Kidney capillary endothelial cell (primary cell): Measurements from ENCODE around the gene ZHX3.

Experiments
- DNase-seq: peaks from one replicate; pipeline ENCODE4 v3.0.0-alpha.2; 2018; ENCODE audit warnings: low spot score

The ZHX3 gene

DNA sequence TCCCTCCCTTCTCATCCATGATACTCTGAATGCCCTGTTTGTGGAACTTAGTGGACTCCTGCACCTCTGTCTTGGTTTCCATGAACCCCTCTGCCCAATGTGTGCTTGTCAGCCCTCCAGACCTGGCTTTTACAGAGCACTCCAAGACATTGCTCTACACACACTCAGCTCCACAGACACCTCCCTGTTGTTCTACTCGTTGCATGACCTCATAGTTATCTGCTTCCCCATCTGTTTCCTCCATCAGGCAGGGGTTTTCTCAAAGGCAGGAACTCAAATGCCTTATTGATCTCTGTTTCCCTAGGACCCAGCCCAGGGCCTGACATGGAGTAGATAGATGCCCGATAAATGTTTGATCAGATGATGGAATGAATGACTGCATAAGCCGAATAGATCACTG lies 166.9 kb downstream of the ZHX3 start:
- DNase-seq, result peak; percentile 84

DNA sequence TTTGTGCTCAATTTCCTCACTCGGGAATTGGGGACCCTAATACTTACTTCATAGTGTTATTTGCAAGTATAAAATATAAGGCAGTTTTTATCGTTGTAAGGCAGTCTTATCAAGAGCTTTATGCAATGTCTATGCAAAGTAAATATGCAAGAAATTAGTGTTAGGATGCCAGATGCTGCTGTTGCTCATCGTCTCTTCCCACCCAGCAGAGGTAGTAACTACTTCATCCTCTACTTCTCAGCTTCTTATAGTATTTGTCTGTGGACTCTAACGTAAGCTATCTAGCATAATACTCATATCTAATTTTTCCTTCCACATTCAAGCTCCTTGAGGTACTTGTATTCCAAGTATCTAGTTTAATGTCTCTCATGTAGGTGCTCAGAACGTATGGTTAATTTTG lies 168.6 kb downstream of the ZHX3 start:
- DNase-seq, result no peak

DNA sequence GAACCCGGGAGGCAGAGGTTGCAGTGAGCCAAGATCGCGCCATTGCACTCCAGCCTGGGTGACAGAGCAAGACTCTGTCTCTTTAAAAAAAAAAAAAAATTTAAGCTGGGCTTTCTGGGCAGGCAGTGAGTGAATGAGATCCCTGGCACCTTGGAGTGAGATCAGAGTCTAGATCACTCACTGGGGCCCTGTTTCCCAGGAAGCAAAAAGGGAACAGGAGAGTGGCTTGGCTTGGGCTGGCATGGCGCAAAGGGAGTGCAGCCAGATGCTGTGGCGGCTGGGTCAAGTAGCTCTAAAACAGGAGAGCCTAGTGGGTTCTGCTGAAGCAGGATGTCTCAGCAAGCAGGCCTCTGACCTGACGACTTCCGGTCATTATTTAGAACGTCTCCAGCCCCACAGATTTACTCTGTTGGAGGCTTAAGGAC lies 169.8 kb downstream of the ZHX3 start:
- peak; percentile 91 for DNase-seq

- DNase-seq, result no peak
Measured at GRCh38 chr20:41145821-41146620, 171.5 kb downstream of the ZHX3 start.

- DNase-seq, result no peak
Measured at GRCh38 chr20:41145317-41145716, 172.2 kb downstream of the ZHX3 start.

GRCh38 chr20:41143354-41143753 lies 174.2 kb downstream of the ZHX3 start:
- DNase-seq, result no peak

- no peak for DNase-seq
Measured at GRCh38 chr20:41142919-41143318, 174.6 kb downstream of the ZHX3 start.

DNA sequence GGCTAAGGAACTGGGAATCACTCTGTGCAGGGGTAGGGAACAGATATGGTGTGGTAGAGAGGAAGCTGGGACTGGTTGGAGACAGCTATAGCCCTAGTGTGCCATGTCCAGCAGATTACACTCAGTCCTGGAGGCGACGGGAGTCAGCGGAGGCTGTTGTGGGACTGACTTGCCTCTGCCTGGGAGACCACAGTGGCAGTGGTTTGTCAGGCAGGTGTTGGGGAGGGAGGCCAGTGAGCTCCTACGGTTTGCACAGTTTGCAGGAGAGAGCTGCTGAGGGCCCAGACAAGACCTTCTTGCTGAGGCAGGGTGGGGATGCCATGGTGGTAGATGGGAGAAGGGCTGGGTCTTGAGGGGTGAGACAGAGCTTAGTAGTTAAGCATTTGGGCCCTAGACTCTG lies 175.3 kb downstream of the ZHX3 start:
- no peak for DNase-seq

DNA sequence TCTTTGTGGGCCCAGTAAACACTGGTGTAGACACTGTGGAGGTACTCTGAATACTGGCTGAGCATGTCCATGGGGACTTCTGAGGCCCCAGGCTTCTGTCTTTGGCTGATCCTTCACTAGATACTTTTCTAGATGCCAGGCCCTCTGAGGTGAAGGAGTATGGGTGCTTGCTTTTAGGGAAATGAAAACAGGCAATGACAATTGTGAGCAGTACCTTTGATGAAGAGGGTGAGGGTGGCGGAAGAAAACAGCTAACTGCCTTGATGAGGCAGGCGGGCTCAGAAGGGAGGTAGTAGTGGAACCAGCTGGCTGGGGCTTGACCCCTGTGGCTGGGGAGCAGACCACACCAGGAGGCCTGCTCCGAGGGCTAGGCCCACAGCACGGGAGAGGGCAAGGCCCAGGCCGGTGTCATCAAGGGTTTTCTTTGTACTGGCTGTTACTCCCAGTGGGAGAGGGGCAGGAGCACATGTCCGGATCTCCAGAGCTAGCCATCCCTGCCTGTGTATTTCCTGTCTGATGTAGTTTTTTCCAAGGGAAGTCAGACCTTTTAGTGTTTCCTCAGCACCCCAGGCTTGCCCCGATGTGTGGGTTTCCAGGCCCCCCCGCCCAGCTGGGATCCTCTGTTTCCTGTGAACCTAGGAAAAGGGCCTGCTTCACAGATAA lies 176.2 kb downstream of the ZHX3 start:
- peak; percentile 88 for DNase-seq

GRCh38 chr20:41140226-41141133 lies 177.1 kb downstream of the ZHX3 start:
- no peak for DNase-seq

DNA sequence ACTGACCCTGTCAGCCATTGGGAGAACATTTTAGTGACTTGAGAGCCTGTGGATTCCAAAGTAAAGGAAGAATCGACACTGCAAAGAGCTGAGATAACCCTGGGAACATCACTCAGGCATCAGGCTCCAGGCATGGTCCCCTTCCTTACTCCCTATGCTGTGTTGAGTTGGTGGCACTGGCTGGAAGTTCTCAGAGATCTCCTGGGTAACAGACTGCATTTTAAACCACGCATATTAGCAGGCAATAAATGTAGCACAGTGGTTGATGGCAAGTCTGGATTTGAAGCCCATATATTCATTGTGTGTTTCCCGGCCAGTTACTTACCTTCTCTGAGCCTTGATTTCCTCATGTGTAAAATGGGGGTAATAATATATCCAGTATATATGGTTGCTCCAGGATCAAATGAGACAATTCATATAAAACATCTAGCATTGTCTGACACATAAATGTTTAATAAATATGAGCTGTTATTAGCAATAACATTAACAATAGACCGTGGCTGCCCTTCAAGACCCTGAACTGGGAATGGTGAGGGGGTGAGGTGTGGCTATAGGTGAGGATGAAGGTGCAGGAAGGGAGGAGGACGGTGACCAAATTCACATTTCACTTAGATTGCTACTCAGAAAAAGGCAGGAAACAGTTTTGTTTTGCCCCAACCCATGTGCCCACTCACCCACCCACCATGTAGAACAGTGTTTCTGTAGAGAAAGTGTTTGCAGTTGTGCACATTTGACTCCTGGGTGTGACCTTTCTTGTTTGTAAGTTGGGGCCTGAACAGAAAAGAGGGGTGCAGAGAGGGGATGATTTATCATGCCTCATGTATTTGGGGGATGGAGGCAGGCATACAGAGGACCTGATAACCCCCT lies 178.1 kb downstream of the ZHX3 start:
- no peak for DNase-seq

DNA sequence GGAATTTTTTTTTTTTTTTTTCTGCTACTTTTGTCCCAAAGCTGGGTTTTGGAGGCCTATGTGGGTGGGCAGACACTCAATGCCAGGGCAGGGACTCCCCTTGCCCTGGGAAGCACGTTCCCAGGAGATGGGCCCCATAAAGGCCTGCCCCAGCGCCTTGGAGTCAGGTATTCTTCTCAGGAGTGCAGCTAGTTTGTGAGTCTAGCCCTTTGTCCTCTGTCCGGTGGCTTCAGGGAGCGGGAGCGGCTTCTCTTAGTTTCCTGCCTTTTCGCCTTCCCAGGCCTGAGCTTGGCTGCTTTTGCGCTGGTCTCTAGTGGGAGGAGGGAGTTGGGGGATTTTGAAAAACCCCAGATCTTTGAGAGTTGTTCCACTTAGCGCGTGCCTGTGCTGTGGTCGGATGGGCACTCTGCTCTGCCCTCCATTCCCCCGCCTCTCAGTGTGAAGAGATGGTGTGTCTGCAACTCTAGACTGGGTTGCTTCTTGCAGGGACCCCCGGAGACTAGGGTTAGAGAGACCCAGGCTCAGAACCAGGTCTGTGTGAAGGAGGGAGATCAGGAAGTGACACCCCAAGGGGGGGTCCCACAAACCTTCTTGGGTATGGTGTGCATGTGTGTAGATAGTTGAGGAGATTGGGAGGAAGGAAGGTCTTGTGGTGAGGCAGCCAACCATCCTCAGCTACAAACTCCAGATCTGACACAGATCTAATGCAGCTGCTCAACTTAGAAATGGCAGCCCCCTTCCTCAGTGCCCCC lies 178.9 kb downstream of the ZHX3 start:
- no peak for DNase-seq

- DNase-seq, result no peak
Measured at GRCh38 chr20:41137614-41138474, 179.7 kb downstream of the ZHX3 start.

DNA sequence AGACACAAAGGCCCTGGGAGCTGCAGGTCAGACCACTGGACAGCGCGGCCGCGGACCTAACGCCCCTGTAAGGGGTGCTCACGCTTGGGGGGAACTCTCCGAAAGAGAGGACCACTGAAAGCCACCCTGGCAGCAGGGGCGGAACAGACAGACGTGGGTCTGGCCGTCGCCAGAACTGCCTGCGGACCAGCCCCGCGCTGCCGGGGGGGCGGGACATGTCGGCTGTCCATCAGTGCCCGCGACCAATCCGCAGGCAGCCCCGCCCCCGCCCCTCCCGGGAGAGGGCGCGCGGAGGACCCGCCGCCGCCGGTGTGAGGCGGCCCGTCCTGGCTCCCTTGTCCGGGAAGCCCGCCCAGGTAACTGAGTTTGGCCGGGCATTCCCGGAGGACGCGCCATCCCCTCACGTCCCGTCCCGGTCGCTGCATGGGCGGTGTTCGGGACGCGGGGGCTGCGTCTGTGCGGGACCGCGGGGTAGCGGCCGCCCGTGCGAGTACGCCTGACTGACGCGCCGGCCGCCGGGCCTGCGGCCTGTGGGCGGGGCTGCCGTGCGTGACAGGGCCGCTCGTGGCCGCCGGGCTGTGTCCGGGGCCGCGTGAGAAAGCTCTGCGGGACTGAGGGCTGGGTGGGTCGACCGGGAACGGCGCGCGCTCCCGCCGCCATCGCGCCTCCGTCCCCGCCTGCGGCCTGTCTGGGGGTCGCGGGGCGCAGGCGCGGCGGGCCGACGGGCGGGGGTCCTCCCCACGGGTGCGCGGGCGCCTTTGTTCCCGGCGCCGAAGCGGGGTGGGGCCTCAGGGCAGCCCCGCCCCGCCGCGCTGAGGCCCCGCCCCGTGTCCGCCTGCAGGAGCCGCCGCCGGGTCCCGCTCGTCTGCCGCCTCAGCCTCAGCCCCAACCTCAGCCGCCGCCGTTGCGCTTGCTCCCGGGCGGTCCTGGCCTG lies 180.6 kb downstream of the ZHX3 start, which contains the start of gene PLCG1:
Gene PLCG1 (plus strand): TSS at position 864 of the 934 bp plus-strand sequence. CDS start 99 bp downstream, outside the sequence.
- peak; percentile 78 for DNase-seq

GRCh38 chr20:41135888-41136679 lies 181.4 kb downstream of the ZHX3 start:
- no peak for DNase-seq

DNA sequence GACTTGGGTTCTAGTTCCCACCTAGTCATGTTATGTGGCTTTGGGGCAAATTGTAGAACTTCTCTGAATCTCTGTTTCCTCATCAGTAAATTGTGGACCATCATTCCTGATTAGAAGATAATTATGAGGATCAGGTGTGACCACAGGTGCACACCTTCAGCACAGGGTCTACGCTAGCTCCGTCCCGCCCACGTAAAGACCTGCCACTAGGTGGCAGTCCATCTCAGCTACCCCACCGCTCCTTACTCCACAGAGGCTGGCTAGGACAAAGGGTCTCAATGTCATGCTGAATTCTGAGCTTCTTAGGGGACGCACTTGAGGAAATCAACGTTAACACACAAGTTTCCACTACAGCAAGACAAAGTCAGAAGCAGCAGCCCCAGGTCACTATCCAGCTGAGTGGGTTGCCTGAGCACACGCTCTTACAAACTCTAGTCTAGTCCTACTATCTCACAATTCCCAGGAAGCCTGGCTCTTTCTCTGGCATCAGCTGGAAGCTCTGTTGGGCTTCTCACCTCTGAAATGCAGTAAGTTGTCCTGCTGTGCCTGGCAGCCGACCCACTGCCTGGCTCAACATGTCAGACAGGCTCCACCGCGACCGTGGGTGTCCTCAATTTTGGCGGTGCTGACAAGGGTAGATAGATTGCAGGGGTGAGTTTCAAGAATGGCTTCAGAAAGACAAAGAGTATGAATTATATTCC lies 182.2 kb downstream of the ZHX3 start:
- no peak for DNase-seq
